Lower leg skin (tissue), 4 donors: Measurements from ENCODE around the gene TBC1D7. TPM values are rescaled to one million over a fixed set of nuclear protein-coding genes. Genes with fewer than 3 reads are reported as not detected.

Source experiments
- DNase-seq, 2 donors: peaks; one replicate each; pipeline ENCODE4 v3.0.0-alpha.2; 2019; ENCODE audit warnings: low spot score in 2 of 2
- H3K4me3 ChIP-seq: fragments of 200-600 bp; sonication (generic); 2 replicates; pipeline ENCODE4 v1.5.1; 2017; ENCODE audit warnings: mild to moderate bottlenecking, low read depth; ENCODE audit not compliant: poor library complexity, severe bottlenecking
- CTCF ChIP-seq, 3 donors: fragments of 450-650 bp; IDR thresholded peaks; one replicate each; pipeline ENCODE4 v1.5.1; 2016; ENCODE audit warnings: antibody characterized with exemption in 3 of 3, mild to moderate bottlenecking in 3 of 3, moderate library complexity in 2 of 3
- POLR2A ChIP-seq, 2 donors: fragments of 450-650 bp; IDR thresholded peaks; one replicate each; pipeline ENCODE4 v1.6.1; 2016 to 2017; ENCODE audit warnings: antibody characterized with exemption in 2 of 2, mild to moderate bottlenecking in 1 of 2, moderate library complexity in 1 of 2
- WGBS, 2 donors: methylation state at CpG; one replicate each; pipeline ENCODE4 v1.1.5; 2018; 5-methylcytosine and 5-hydroxymethylcytosine counted together
- intact Hi-C: fragments of 100-400 bp; cut with DNase I; formaldehyde crosslinking; loops from one replicate; pipeline ENCODE4 v1.15.0; 2023; ENCODE audit warnings: low total_unique reads
- total RNA-seq, 4 donors: library from RNA; depleted of rRNA; stranded (reverse); fragments of >200 nt; gene quantifications; one replicate each; pipeline ENCODE4 v1.1.0, GENCODE V29; 2016

TBC1D7 gene
- total RNA-seq, 4 donors from 2014 or later = 8.2 to 15.7 (median 14.3) TPM

GRCh38 chr6:13292774-13293173 lies 35.6 kb downstream of the TBC1D7 start:
- peak in 1 of 2 donors; percentile 64 for DNase-seq
- 76 to 80% methylated on average over 9 of the region's 9 CpGs for WGBS, 2 donors

GRCh38 chr6:13290335-13290734 lies 38.0 kb downstream of the TBC1D7 start:
- TF ChIP-seq POLR2A (IDR thresholded peaks at IDR 0.05) (no peak), CTCF (IDR thresholded peaks at IDR 0.05) (no peak)
- no peak overlapping the region for H3K4me3 ChIP-seq
- intact Hi-C loops = no loop called here
- DNase-seq = no peak
- WGBS, 2 donors = 97 to 100% methylated on average over 2 of the region's 2 CpGs

More at GRCh38 chr6:13292774-13293173, 35.6 kb downstream of the TBC1D7 start:
- intact Hi-C loops = no loop called here
- no peak overlapping the region for H3K4me3 ChIP-seq
- TF ChIP-seq CTCF (IDR thresholded peaks at IDR 0.05) (no peak), POLR2A (IDR thresholded peaks at IDR 0.05) (no peak)

GRCh38 chr6:13289789-13290318 lies 38.5 kb downstream of the TBC1D7 start:
- H3K4me3 ChIP-seq = no peak overlapping the region
- TF ChIP-seq CTCF (IDR thresholded peaks at IDR 0.05) (no peak), POLR2A (IDR thresholded peaks at IDR 0.05) (no peak)
- intact Hi-C loops = no loop called here
- 78 to 83% methylated on average over 9 of the region's 9 CpGs for WGBS, 2 donors
- peak in 1 of 2 donors; percentile 57 for DNase-seq

GRCh38 chr6:13288969-13289391 lies 39.4 kb downstream of the TBC1D7 start:
- 81 to 90% methylated on average over 13 of the region's 13 CpGs for WGBS, 2 donors
- peak in 1 of 2 donors; percentile 57 for DNase-seq

GRCh38 chr6:13288481-13288880 lies 39.9 kb downstream of the TBC1D7 start:
- 77 to 85% methylated on average over 9 of the region's 9 CpGs for WGBS, 2 donors
- DNase-seq = peak in 1 of 2 donors; percentile 52
- intact Hi-C loops = no loop called here
- H3K4me3 ChIP-seq = no peak overlapping the region
- TF ChIP-seq POLR2A (IDR thresholded peaks at IDR 0.05) = no peak
- no peak for TF ChIP-seq CTCF (IDR thresholded peaks at IDR 0.05)

More at GRCh38 chr6:13288969-13289391, 39.4 kb downstream of the TBC1D7 start:
- H3K4me3 ChIP-seq = no peak overlapping the region
- intact Hi-C loops = no loop called here
- TF ChIP-seq POLR2A (IDR thresholded peaks at IDR 0.05) (no peak), CTCF (IDR thresholded peaks at IDR 0.05) (no peak)

- no peak overlapping the region for H3K4me3 ChIP-seq
- intact Hi-C loops = no loop called here
- 92 to 94% methylated on average over 7 of the region's 7 CpGs for WGBS, 2 donors
- peak in 1 of 2 donors; percentile 26 for DNase-seq
- TF ChIP-seq CTCF (IDR thresholded peaks at IDR 0.05) (no peak), POLR2A (IDR thresholded peaks at IDR 0.05) (no peak)
Observed at GRCh38 chr6:13287104-13287503, 41.2 kb downstream of the TBC1D7 start.
